IMR-90 (cell line): Measurements from ENCODE around the gene KDELR3. TPM values are rescaled to one million over a fixed set of nuclear protein-coding genes. Genes with fewer than 3 reads are reported as not detected.

Experiments used
- ATAC-seq: fragments of 200-7000 bp; cut with Tn5 transposase; 2 replicates; pipeline ENCODE4 v1.9.1; 2020; ENCODE audit warnings: low read depth, mild to moderate bottlenecking, moderate library complexity
- BruUV-seq: library from RNA; stranded (reverse); fragments of 400-500 nt; replicated peaks from 2 replicates; lab custom pipeline; 2021; lab: Mats Ljungman, UMichigan
- CTCF ChIA-PET: fragments of 300-600 bp; formaldehyde crosslinking; extraction: SDS; loops from one replicate; lab custom pipeline; 2021; ENCODE audit warnings: antibody characterized with exemption; lab: Yijun Ruan, JAX
- POLR2A ChIA-PET: fragments of 300-600 bp; sonication (Branson Sonifier 250); formaldehyde crosslinking; loops from one replicate; lab custom pipeline; 2022; ENCODE audit warnings: antibody characterized with exemption; ENCODE audit not compliant: unreplicated experiment; lab: Charles Lee
- DNase-seq: peaks from one replicate; pipeline ENCODE4 v3.0.0; 2013
- H2AFZ ChIP-seq: replicated peaks from 2 replicates; pipeline ENCODE3; 2013; ENCODE audit warnings: low read length, mild to moderate bottlenecking; ENCODE audit not compliant: poor library complexity
- H2AK5ac ChIP-seq: 2 replicates; pipeline ENCODE4 v1.6.1; 2013; ENCODE audit warnings: low read depth, low read length, inconsistent platforms
- H2AK9ac ChIP-seq: replicated peaks from 2 replicates; pipeline ENCODE3; 2013; ENCODE audit warnings: mild to moderate bottlenecking, low read depth, low read length, moderate library complexity; ENCODE audit not compliant: poor library complexity
- H2BK120ac ChIP-seq: 2 replicates; pipeline ENCODE4 v1.6.1; 2013; ENCODE audit warnings: low read depth, low read length, inconsistent platforms
- H2BK15ac ChIP-seq: 3 replicates; pipeline ENCODE4 v1.6.1; 2013; ENCODE audit warnings: low read depth, low read length, inconsistent platforms
- H2BK20ac ChIP-seq: 2 replicates; pipeline ENCODE4 v1.6.1; 2013; ENCODE audit warnings: low read depth, mild to moderate bottlenecking, inconsistent platforms, low read length, moderate library complexity
- H2BK5ac ChIP-seq: 2 replicates; pipeline ENCODE4 v1.6.1; 2013; ENCODE audit warnings: mild to moderate bottlenecking, low read depth, low read length, inconsistent platforms; ENCODE audit not compliant: poor library complexity, severe bottlenecking
- H3K14ac ChIP-seq: replicated peaks from 2 replicates; pipeline ENCODE4 v1.6.1; 2013; ENCODE audit warnings: low read depth, low read length, inconsistent platforms
- H3K18ac ChIP-seq: 2 replicates; pipeline ENCODE4 v1.6.1; 2013; ENCODE audit warnings: low read depth, low read length, control low read depth
- H3K23ac ChIP-seq: 2 replicates; pipeline ENCODE4 v1.6.1; 2013; ENCODE audit warnings: low read depth, low read length, inconsistent platforms
- H3K27ac ChIP-seq: 2 replicates; pipeline ENCODE4 v1.5.1; 2013; ENCODE audit warnings: mild to moderate bottlenecking, control low read depth, low read length; ENCODE audit not compliant: insufficient read depth
- H3K27me3 ChIP-seq: 2 replicates; pipeline ENCODE4 v1.6.1; 2013; ENCODE audit warnings: low read length; ENCODE audit not compliant: control insufficient read depth, insufficient read depth
- H3K36me3 ChIP-seq: 2 replicates; pipeline ENCODE4 v1.6.1; 2013; ENCODE audit warnings: low read length, mixed read lengths; ENCODE audit not compliant: control insufficient read depth, insufficient read depth
- H3K4ac ChIP-seq: 2 replicates; pipeline ENCODE4 v1.6.1; 2013; ENCODE audit warnings: low read depth, low read length, inconsistent platforms
- H3K4me1 ChIP-seq: 2 replicates; pipeline ENCODE4 v1.6.1; 2013; ENCODE audit warnings: low read length, mixed read lengths; ENCODE audit not compliant: control insufficient read depth, insufficient read depth
- H3K4me2 ChIP-seq: 2 replicates; pipeline ENCODE4 v1.6.1; 2013; ENCODE audit warnings: low read depth, mild to moderate bottlenecking, control low read depth, low read length, moderate library complexity
- H3K4me3 ChIP-seq: 2 replicates; pipeline ENCODE4 v1.5.1; 2013; ENCODE audit warnings: low read depth, mild to moderate bottlenecking, control low read depth, low read length, moderate library complexity; ENCODE audit not compliant: insufficient read depth
- H3K56ac ChIP-seq: 2 replicates; pipeline ENCODE4 v1.6.1; 2013; ENCODE audit warnings: low read length, inconsistent platforms; ENCODE audit not compliant: insufficient read depth; ENCODE audit errors: extremely low read depth
- H3K79me1 ChIP-seq, 2 experiments: 2 replicates each; pipeline ENCODE4 v1.6.1; 2013; ENCODE audit warnings: low read length in 2 of 2, inconsistent platforms in 1 of 2, low read depth in 1 of 2
- H3K9ac ChIP-seq: 2 replicates; pipeline ENCODE4 v1.6.1; 2013; ENCODE audit warnings: low read depth, low read length, control low read depth
- H3K9me1 ChIP-seq: 2 replicates; pipeline ENCODE4 v1.6.1; 2013; ENCODE audit warnings: low read length, inconsistent platforms; ENCODE audit not compliant: insufficient read depth
- H3K9me3 ChIP-seq: 2 replicates; pipeline ENCODE4 v1.6.1; 2013; ENCODE audit warnings: low read length; ENCODE audit not compliant: control insufficient read depth, insufficient read depth
- H4K20me1 ChIP-seq: 2 replicates; pipeline ENCODE4 v1.6.1; 2013; ENCODE audit warnings: low read length, inconsistent platforms; ENCODE audit not compliant: insufficient read depth
- H4K5ac ChIP-seq: 2 replicates; pipeline ENCODE4 v1.6.1; 2013; ENCODE audit warnings: mild to moderate bottlenecking, low read depth, low read length, control low read depth
- H4K8ac ChIP-seq, 2 experiments: 2 replicates each; pipeline ENCODE4 v1.6.1; 2013; ENCODE audit warnings: low read depth in 2 of 2, low read length in 2 of 2, control low read depth in 1 of 2, inconsistent platforms in 1 of 2
- H4K91ac ChIP-seq: 2 replicates; pipeline ENCODE4 v1.6.1; 2013; ENCODE audit warnings: low read depth, low read length, inconsistent platforms; ENCODE audit not compliant: insufficient read depth
- BHLHE40 ChIP-seq: fragments of 150-350 bp; IDR thresholded peaks from 2 replicates; pipeline ENCODE4 v1.6.1; 2016; ENCODE audit warnings: mild to moderate bottlenecking, low read depth, low read length
- CEBPB ChIP-seq: IDR thresholded peaks from 2 replicates; pipeline ENCODE4 v1.6.1; 2012; ENCODE audit warnings: low read depth, low read length, improper control_type of control experiment
- CHD1 ChIP-seq: IDR thresholded peaks from 2 replicates; pipeline ENCODE4 v1.6.1; 2012; ENCODE audit warnings: low read depth, low read length, improper control_type of control experiment
- FOS ChIP-seq: fragments of 150-350 bp; IDR thresholded peaks from 2 replicates; pipeline ENCODE4 v1.6.1; 2016; ENCODE audit warnings: low read depth, low read length
- MAFK ChIP-seq: IDR thresholded peaks from 2 replicates; pipeline ENCODE4 v1.6.1; 2012; ENCODE audit warnings: low read depth, low read length, improper control_type of control experiment
- MAZ ChIP-seq: IDR thresholded peaks from 2 replicates; pipeline ENCODE4 v1.6.1; 2012; ENCODE audit warnings: low read depth, mild to moderate bottlenecking, low read length, improper control_type of control experiment, moderate library complexity, borderline replicate concordance
- NFE2L2 ChIP-seq: fragments of 150-350 bp; IDR thresholded peaks from 2 replicates; pipeline ENCODE4 v1.6.1; 2016; ENCODE audit warnings: low read depth, mild to moderate bottlenecking, low read length
- POLR2A ChIP-seq: IDR thresholded peaks from 2 replicates; pipeline ENCODE4 v1.6.1; 2012; ENCODE audit warnings: mild to moderate bottlenecking, low read depth, low read length
- RAD21 ChIP-seq: IDR thresholded peaks from 2 replicates; pipeline ENCODE4 v1.6.1; 2012; ENCODE audit warnings: low read length, improper control_type of control experiment
- RCOR1 ChIP-seq: IDR thresholded peaks from 2 replicates; pipeline ENCODE4 v1.6.1; 2012; ENCODE audit warnings: mild to moderate bottlenecking, low read length, improper control_type of control experiment; ENCODE audit not compliant: insufficient replicate concordance
- SMC3 ChIP-seq: fragments of 150-350 bp; IDR thresholded peaks from 2 replicates; pipeline ENCODE4 v1.6.1; 2016; ENCODE audit warnings: low read depth, mild to moderate bottlenecking, antibody characterized with exemption, low read length, moderate library complexity
- WGBS, 2 experiments: methylation state at CpG; one replicate each; pipeline versions ENCODE4 v1.1.5 to v1.1.7; 2013; ENCODE audit warnings: missing lambda C conversion rate in 2 of 2; ENCODE audit not compliant: insufficient read length in 1 of 2; ENCODE audit errors: extremely low coverage in 2 of 2; 5-methylcytosine and 5-hydroxymethylcytosine counted together
- dilution Hi-C: fragments of 300-500 bp; cut with HindIII; formaldehyde crosslinking; loops from one replicate; pipeline ENCODE4 v1.14.3; 2018; ENCODE audit warnings: low sequenced_read_pairs; ENCODE audit not compliant: unreplicated experiment
- in situ Hi-C: fragments of 300-500 bp; cut with MboI; formaldehyde crosslinking; loops from 3 replicates; pipeline ENCODE4 v1.14.3; 2019; ENCODE audit warnings: low sequenced_read_pairs, inconsistent platforms, mixed read lengths
- intact Hi-C: fragments of 100-400 bp; cut with micrococcal nuclease; formaldehyde crosslinking; loops from 2 replicates; pipeline ENCODE4 v1.10.0; 2022
- polyA plus RNA-seq, 3 experiments: library from polyadenylated mRNA; depleted of rRNA; stranded (reverse); fragments of >200 nt; gene quantifications; 2 replicates each; pipeline ENCODE4 v1.2.3, GENCODE V29; 2012; ENCODE audit warnings: low replicate concordance in 1 of 3
- total RNA-seq: library from RNA; depleted of rRNA; stranded (reverse); fragments of >200 nt; gene quantifications from 2 replicates; pipeline ENCODE4 v1.2.3, GENCODE V29; 2012
- TF ChIP-seq, protein P1 (sequence below): fragments of 150-350 bp; IDR thresholded peaks from 2 replicates; pipeline ENCODE4 v1.6.1; 2016; ENCODE audit warnings: low read depth, mild to moderate bottlenecking, low read length, moderate library complexity, borderline replicate concordance
- TF ChIP-seq, protein P2 (sequence below): fragments of 150-350 bp; IDR thresholded peaks from 2 replicates; pipeline ENCODE4 v1.6.1; 2017; ENCODE audit warnings: mild to moderate bottlenecking, antibody characterized with exemption, low read length, low read depth
- TF ChIP-seq, protein P3 (sequence below): conservative IDR thresholded peaks from 2 replicates; pipeline ENCODE4 v1.5.1; 2012; ENCODE audit warnings: mild to moderate bottlenecking, low read depth, low read length, improper control_type of control experiment

Gene KDELR3
- total and polyA plus RNA-seq, 2 of the 4 experiments (the other 2 are of a cell fraction), result 129 to 224 TPM

DNA sequence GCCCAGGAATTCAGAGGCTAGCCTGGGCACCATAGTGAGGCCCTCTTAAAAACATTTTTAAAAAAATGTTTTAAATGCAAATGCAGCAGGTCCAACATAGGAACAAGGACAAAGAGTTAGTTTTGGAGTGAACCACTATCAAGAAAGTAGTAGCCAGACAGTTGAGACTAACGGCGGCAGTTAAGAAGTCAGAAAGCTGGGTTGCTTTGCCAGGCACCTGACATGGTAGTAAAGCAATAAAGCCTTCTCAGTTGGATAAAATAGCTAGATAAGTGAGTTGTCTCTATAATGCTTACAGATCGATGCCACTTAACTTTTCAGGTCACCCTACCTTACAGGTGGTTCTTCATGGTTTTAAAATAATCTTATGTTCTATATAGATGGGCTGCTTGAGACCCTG, 55.1 kb downstream of the KDELR3 start:
- H2AK9ac ChIP-seq, result no peak overlapping the region

More for the DNA sequence above, 55.1 kb downstream of the KDELR3 start:
- Histone ChIP-seq H3K4me2 (no peak overlapping the region), H3K79me1 (no peaks in the 10 kb centered on the region), H3K14ac (no peak overlapping the region), H3K9me3 (no peaks in the 10 kb centered on the region), H3K4ac (no peak overlapping the region), H3K4me1 (no peaks in the 10 kb centered on the region), H2AFZ (no peak overlapping the region), H3K36me3 (no peaks in the 10 kb centered on the region), H3K23ac (no peak overlapping the region), H4K8ac (no peak overlapping the region), H4K20me1 (no peaks in the 10 kb centered on the region), H3K56ac (no peak overlapping the region), H2BK5ac (no peak overlapping the region), H4K5ac (no peak overlapping the region), H3K9me1 (no peaks in the 10 kb centered on the region), H2BK120ac (no peak overlapping the region), H3K9ac (no peak overlapping the region), H4K91ac (no peak overlapping the region), H3K27ac (no peak overlapping the region), H3K4me3 (no peak overlapping the region), H3K18ac (no peak overlapping the region), H2BK20ac (no peak overlapping the region), H3K27me3 (peaks cover 10% of the 10 kb centered on the region), H2BK15ac (no peak overlapping the region), H2AK5ac (no peak overlapping the region)
- CTCF ChIA-PET, result no interaction called here
- POLR2A ChIA-PET, result no interaction called here
- intact Hi-C loops, result no loop called here
- TF ChIP-seq POLR2A (no peak), CEBPB (no peak), CHD1 (no peak), NFE2L2 (no peak), BHLHE40 (no peak), MAFK (no peak), FOS (no peak), MAZ (no peak), RCOR1 (no peak), SMC3 (no peak), RAD21 (no peak)
- TF ChIP-seq, protein P1, sequence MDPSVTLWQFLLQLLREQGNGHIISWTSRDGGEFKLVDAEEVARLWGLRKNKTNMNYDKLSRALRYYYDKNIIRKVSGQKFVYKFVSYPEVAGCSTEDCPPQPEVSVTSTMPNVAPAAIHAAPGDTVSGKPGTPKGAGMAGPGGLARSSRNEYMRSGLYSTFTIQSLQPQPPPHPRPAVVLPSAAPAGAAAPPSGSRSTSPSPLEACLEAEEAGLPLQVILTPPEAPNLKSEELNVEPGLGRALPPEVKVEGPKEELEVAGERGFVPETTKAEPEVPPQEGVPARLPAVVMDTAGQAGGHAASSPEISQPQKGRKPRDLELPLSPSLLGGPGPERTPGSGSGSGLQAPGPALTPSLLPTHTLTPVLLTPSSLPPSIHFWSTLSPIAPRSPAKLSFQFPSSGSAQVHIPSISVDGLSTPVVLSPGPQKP, result no peak
- TF ChIP-seq, protein P2, sequence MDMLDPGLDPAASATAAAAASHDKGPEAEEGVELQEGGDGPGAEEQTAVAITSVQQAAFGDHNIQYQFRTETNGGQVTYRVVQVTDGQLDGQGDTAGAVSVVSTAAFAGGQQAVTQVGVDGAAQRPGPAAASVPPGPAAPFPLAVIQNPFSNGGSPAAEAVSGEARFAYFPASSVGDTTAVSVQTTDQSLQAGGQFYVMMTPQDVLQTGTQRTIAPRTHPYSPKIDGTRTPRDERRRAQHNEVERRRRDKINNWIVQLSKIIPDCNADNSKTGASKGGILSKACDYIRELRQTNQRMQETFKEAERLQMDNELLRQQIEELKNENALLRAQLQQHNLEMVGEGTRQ, result no peak
- TF ChIP-seq, protein P3, sequence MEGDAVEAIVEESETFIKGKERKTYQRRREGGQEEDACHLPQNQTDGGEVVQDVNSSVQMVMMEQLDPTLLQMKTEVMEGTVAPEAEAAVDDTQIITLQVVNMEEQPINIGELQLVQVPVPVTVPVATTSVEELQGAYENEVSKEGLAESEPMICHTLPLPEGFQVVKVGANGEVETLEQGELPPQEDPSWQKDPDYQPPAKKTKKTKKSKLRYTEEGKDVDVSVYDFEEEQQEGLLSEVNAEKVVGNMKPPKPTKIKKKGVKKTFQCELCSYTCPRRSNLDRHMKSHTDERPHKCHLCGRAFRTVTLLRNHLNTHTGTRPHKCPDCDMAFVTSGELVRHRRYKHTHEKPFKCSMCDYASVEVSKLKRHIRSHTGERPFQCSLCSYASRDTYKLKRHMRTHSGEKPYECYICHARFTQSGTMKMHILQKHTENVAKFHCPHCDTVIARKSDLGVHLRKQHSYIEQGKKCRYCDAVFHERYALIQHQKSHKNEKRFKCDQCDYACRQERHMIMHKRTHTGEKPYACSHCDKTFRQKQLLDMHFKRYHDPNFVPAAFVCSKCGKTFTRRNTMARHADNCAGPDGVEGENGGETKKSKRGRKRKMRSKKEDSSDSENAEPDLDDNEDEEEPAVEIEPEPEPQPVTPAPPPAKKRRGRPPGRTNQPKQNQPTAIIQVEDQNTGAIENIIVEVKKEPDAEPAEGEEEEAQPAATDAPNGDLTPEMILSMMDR, result no peak
- DNase-seq (no peak), ATAC-seq (no peak)
- no TSS peak for BruUV-seq
- in situ Hi-C loops, result no loop called here
- dilution Hi-C loops, result no loop called here
- 90% methylated on average over 2 of the region's 3 CpGs; no CpG with 5 or more reads in 1 of the 2 experiments for WGBS, 2 experiments
